BE2C (cell line): ENCODE results near the gene TIMM22.

ENCODE experiments used
- DNase-seq: peaks from one replicate; pipeline ENCODE4 v3.0.0-alpha.2; 2020
- H3K27me3 ChIP-seq: fragments of 250-450 bp; sonication (Bioruptor Pico); 2 replicates; pipeline ENCODE4 v1.5.1; 2020; ENCODE audit warnings: mild to moderate bottlenecking
- H3K36me3 ChIP-seq: fragments of 250-450 bp; sonication (Bioruptor Pico); 2 replicates; pipeline ENCODE4 v1.5.1; 2020; ENCODE audit warnings: mild to moderate bottlenecking
- H3K4me1 ChIP-seq: fragments of 250-450 bp; sonication (Bioruptor Pico); 2 replicates; pipeline ENCODE4 v1.5.1; 2020
- H3K4me3 ChIP-seq: 2 replicates; pipeline ENCODE4 v1.5.1; 2011; ENCODE audit warnings: low read depth, low read length
- H3K9me3 ChIP-seq: fragments of 250-450 bp; sonication (Bioruptor Pico); 2 replicates; pipeline ENCODE4 v1.5.1; 2020
- CTCF ChIP-seq: IDR thresholded peaks from 2 replicates; pipeline ENCODE4 v1.5.1; 2012; ENCODE audit warnings: mild to moderate bottlenecking, low read depth, low read length

The TIMM22 gene

GRCh38 chr17:1029196-1029921 lies 32.4 kb downstream of the TIMM22 start:
- TF ChIP-seq CTCF = no peak
- no peak for DNase-seq
- Histone ChIP-seq H3K36me3 (no peaks in the 10 kb centered on the region), H3K27me3 (no peaks in the 10 kb centered on the region), H3K4me1 (peaks cover 9% of the 10 kb centered on the region), H3K9me3 (no peaks in the 10 kb centered on the region), H3K4me3 (no peak overlapping the region)

GRCh38 chr17:1029922-1030644 lies 33.2 kb downstream of the TIMM22 start:
- no peaks in the 10 kb centered on the region for H3K27me3 ChIP-seq
- H3K9me3 ChIP-seq = no peaks in the 10 kb centered on the region
- TF ChIP-seq CTCF = no peak
- peak; percentile 55 for DNase-seq
- H3K4me1 ChIP-seq = peaks cover 9% of the 10 kb centered on the region
- no peak overlapping the region for H3K4me3 ChIP-seq
- H3K36me3 ChIP-seq = no peaks in the 10 kb centered on the region

- no peaks in the 10 kb centered on the region for H3K27me3 ChIP-seq
- DNase-seq = peak; percentile 32
- H3K4me1 ChIP-seq = peaks cover 9% of the 10 kb centered on the region
- TF ChIP-seq CTCF = no peak
- no peaks in the 10 kb centered on the region for H3K9me3 ChIP-seq
- no peak overlapping the region for H3K4me3 ChIP-seq
- H3K36me3 ChIP-seq = no peaks in the 10 kb centered on the region
Observed at GRCh38 chr17:1030684-1031532, 34.0 kb downstream of the TIMM22 start.

GRCh38 chr17:1031711-1032110 lies 34.8 kb downstream of the TIMM22 start:
- no peak for TF ChIP-seq CTCF
- Histone ChIP-seq H3K4me3 (no peak overlapping the region), H3K36me3 (no peaks in the 10 kb centered on the region), H3K9me3 (no peaks in the 10 kb centered on the region), H3K4me1 (peaks cover 9% of the 10 kb centered on the region), H3K27me3 (no peaks in the 10 kb centered on the region)
- DNase-seq = no peak

GRCh38 chr17:1032391-1032790 lies 35.5 kb downstream of the TIMM22 start:
- H3K9me3 ChIP-seq = no peaks in the 10 kb centered on the region
- no peak for TF ChIP-seq CTCF
- no peak overlapping the region for H3K4me3 ChIP-seq
- peaks cover 9% of the 10 kb centered on the region for H3K4me1 ChIP-seq
- H3K36me3 ChIP-seq = no peaks in the 10 kb centered on the region
- no peaks in the 10 kb centered on the region for H3K27me3 ChIP-seq
- DNase-seq = no peak
